ENCODE data around the gene RASSF5. TPM values are rescaled to one million over a fixed set of nuclear protein-coding genes. Genes with fewer than 3 reads are reported as not detected.

RASSF5 gene
- total and polyA plus RNA-seq, 2 donors (not counting 1 experiment from before 2014, with no cell fraction given): 69.7 to 146 TPM

- Histone ChIP-seq H3K4me2 (replicated peaks; ENCODE audit: low read depth, low read length, poor library complexity, severe bottlenecking) (no peak overlapping the region), H4K20me1 (ENCODE audit: control insufficient read depth, insufficient read depth, low read length, poor library complexity, severe bottlenecking) (no peaks in the 10 kb centered on the region), H3K79me2 (ENCODE audit: control insufficient read depth, insufficient read depth, low read length) (no peaks in the 10 kb centered on the region), H3K9ac (ENCODE audit: low read length) (no peak overlapping the region), H3K4me1 (ENCODE audit: control insufficient read depth in 2 of 2, insufficient read depth in 2 of 2, low read length in 2 of 2) (no peaks in the 10 kb centered on the region), H3K9me3 (ENCODE audit: control extremely low read depth in 1 of 3, control insufficient read depth in 2 of 3, insufficient read depth in 1 of 3, low read length in 2 of 3) (no peaks in the 10 kb centered on the region), H2AFZ (ENCODE audit: insufficient read depth, low read depth, low read length, poor library complexity, severe bottlenecking) (no peak overlapping the region), H3K27me3 (replicated peaks in 1 of 4; ENCODE audit: control extremely low read depth in 1 of 4, control insufficient read depth in 3 of 4, insufficient read depth in 4 of 4, low read length in 3 of 4) (no peaks in the 10 kb centered on the region), H3K36me3 (replicated peaks in 1 of 2; ENCODE audit: control extremely low read depth in 1 of 2, control insufficient read depth in 1 of 2, extremely low read depth in 1 of 2, insufficient read depth in 2 of 2, low read length in 1 of 2) (peaks cover 0 to 66% of the 10 kb centered on the region in 2 experiments), H3K4me3 (ENCODE audit: control extremely low read depth in 1 of 5, extremely low read depth in 1 of 5, insufficient read depth in 1 of 5, low read depth in 2 of 5, low read length in 4 of 5) (no peak overlapping the region), H3K27ac (ENCODE audit: low read length in 2 of 2) (no peak overlapping the region)
- DNase-seq (no peak), ATAC-seq (ENCODE audit: low read depth) (no peak)
- H3K9me3 Mint-ChIP-seq (ENCODE audit: insufficient read depth): no peaks in the 10 kb centered on the region
- H3K27ac Mint-ChIP-seq: no peak overlapping the region
- 95% methylated on average over 7 of the region's 7 CpGs for WGBS (ENCODE audit: insufficient coverage)
- no peaks in the 10 kb centered on the region for H3K4me1 Mint-ChIP-seq
- POLR2A ChIA-PET: no interaction called here
- H3K4me3 Mint-ChIP-seq: no peak overlapping the region
- no peaks in the 10 kb centered on the region for H3K27me3 Mint-ChIP-seq
- CTCF ChIA-PET: interaction anchor here (1.5 to 7.4 kb wide), 3 partner anchors 26 to 96 kb away, joined by 4 to 81 read pairs (median 27); no protein-coding TSS in a partner anchor
- intact Hi-C loops (cut with micrococcal nuclease): no loop called here
- TF ChIP-seq EZH2 (IDR thresholded peaks at IDR 0.05; ENCODE audit: borderline replicate concordance, insufficient read depth, low read depth, low read length, poor library complexity, severe bottlenecking) (no peak), CTCF (IDR thresholded peaks at IDR 0.05) (no peak)
Observed at GRCh38 chr1:206487970-206488369, 19.4 kb upstream of the RASSF5 start.

- no peak overlapping the region for H3K27ac Mint-ChIP-seq
Observed at GRCh38 chr1:206488466-206488865, 18.9 kb upstream of the RASSF5 start.

More at GRCh38 chr1:206488466-206488865, 18.9 kb upstream of the RASSF5 start:
- no peaks in the 10 kb centered on the region for H3K27me3 Mint-ChIP-seq
- H3K9me3 Mint-ChIP-seq (ENCODE audit: insufficient read depth): no peaks in the 10 kb centered on the region
- H3K4me3 ChIP-seq (ENCODE audit: control extremely low read depth in 1 of 5, extremely low read depth in 1 of 5, insufficient read depth in 1 of 5, low read depth in 2 of 5, low read length in 4 of 5): no peak overlapping the region
- H3K27me3 ChIP-seq (replicated peaks in 1 of 4; ENCODE audit: control extremely low read depth in 1 of 4, control insufficient read depth in 3 of 4, insufficient read depth in 4 of 4, low read length in 3 of 4): no peaks in the 10 kb centered on the region
- H3K4me1 Mint-ChIP-seq: peaks cover 2% of the 10 kb centered on the region
- ATAC-seq (ENCODE audit: low read depth) (no peak), DNase-seq (no peak)
- H2AFZ ChIP-seq (ENCODE audit: insufficient read depth, low read depth, low read length, poor library complexity, severe bottlenecking): no peak overlapping the region
- POLR2A ChIA-PET: no interaction called here
- no peaks in the 10 kb centered on the region for H3K79me2 ChIP-seq (ENCODE audit: control insufficient read depth, insufficient read depth, low read length)
- H3K36me3 ChIP-seq (replicated peaks in 1 of 2; ENCODE audit: control extremely low read depth in 1 of 2, control insufficient read depth in 1 of 2, extremely low read depth in 1 of 2, insufficient read depth in 2 of 2, low read length in 1 of 2): peaks cover 0 to 66% of the 10 kb centered on the region in 2 experiments
- no peaks in the 10 kb centered on the region for H3K4me1 ChIP-seq (ENCODE audit: control insufficient read depth in 2 of 2, insufficient read depth in 2 of 2, low read length in 2 of 2)
- no peak overlapping the region for H3K4me2 ChIP-seq (replicated peaks; ENCODE audit: low read depth, low read length, poor library complexity, severe bottlenecking)
- no peak overlapping the region for H3K9ac ChIP-seq (ENCODE audit: low read length)
- no peaks in the 10 kb centered on the region for H3K9me3 ChIP-seq (ENCODE audit: control extremely low read depth in 1 of 3, control insufficient read depth in 2 of 3, insufficient read depth in 1 of 3, low read length in 2 of 3)
- intact Hi-C loops (cut with micrococcal nuclease): no loop called here
- no peaks in the 10 kb centered on the region for H4K20me1 ChIP-seq (ENCODE audit: control insufficient read depth, insufficient read depth, low read length, poor library complexity, severe bottlenecking)
- H3K27ac ChIP-seq (ENCODE audit: low read length in 2 of 2): no peak overlapping the region
- no peak overlapping the region for H3K4me3 Mint-ChIP-seq
- no peak for TF ChIP-seq EZH2 (IDR thresholded peaks at IDR 0.05; ENCODE audit: borderline replicate concordance, insufficient read depth, low read depth, low read length, poor library complexity, severe bottlenecking)
- no peak for TF ChIP-seq CTCF (IDR thresholded peaks at IDR 0.05)
- CTCF ChIA-PET: interaction anchor here (1.5 to 7.4 kb wide), 4 partner anchors 26 to 96 kb away, joined by 4 to 81 read pairs (median 20); no protein-coding TSS in a partner anchor
- no CpG with 5 or more reads among the region's 3 CpGs for WGBS (ENCODE audit: insufficient coverage)

Measured in B cell (primary cell).